SK-N-SH (cell line): Measurements from ENCODE around the gene PNPLA4.

Experiments used
- CTCF ChIP-seq: fragments of 200-600 bp; sonication (generic); IDR thresholded peaks from 2 replicates; pipeline ENCODE4 v1.6.1; 2017; ENCODE audit warnings: antibody characterized with exemption, mild to moderate bottlenecking, moderate library complexity
- EP300 ChIP-seq, 2 experiments: IDR thresholded peaks; 2 replicates each; pipeline versions ENCODE4 v1.4.0 to v1.6.1; 2012; ENCODE audit warnings: borderline replicate concordance in 1 of 2, low read depth in 1 of 2, low read length in 1 of 2
- GATA2 ChIP-seq: sonication (generic); formaldehyde crosslinking; IDR thresholded peaks from 2 replicates; pipeline ENCODE4 v1.5.0; 2020; ENCODE audit warnings: mild to moderate bottlenecking, missing genetic modification reagents
- IRF3 ChIP-seq: fragments of 150-350 bp; IDR thresholded peaks from 2 replicates; pipeline ENCODE4 v1.6.1; 2016; ENCODE audit warnings: mild to moderate bottlenecking, low read depth, low read length
- MAX ChIP-seq: IDR thresholded peaks from 2 replicates; pipeline ENCODE4 v1.4.0; 2012; ENCODE audit warnings: low read depth
- MEF2A ChIP-seq: IDR thresholded peaks from 2 replicates; pipeline ENCODE4 v1.4.0; 2012; ENCODE audit warnings: low read depth, borderline replicate concordance
- NFIC ChIP-seq: IDR thresholded peaks from 2 replicates; pipeline ENCODE4 v1.4.0; 2012; ENCODE audit warnings: borderline replicate concordance
- NRF1 ChIP-seq: IDR thresholded peaks from 2 replicates; pipeline ENCODE4 v1.6.1; 2012; ENCODE audit warnings: low read depth, mild to moderate bottlenecking, low read length
- POLR2AphosphoS5 ChIP-seq: IDR thresholded peaks from 2 replicates; pipeline ENCODE4 v1.6.1; 2012; ENCODE audit warnings: low read depth, low read length
- RAD21 ChIP-seq: IDR thresholded peaks from 2 replicates; pipeline ENCODE4 v1.6.1; 2012; ENCODE audit warnings: mild to moderate bottlenecking, low read length
- SIN3A ChIP-seq: IDR thresholded peaks from 2 replicates; pipeline ENCODE4 v1.6.1; 2012; ENCODE audit warnings: low read depth, mild to moderate bottlenecking, low read length, moderate library complexity, borderline replicate concordance
- USF1 ChIP-seq: IDR thresholded peaks from 2 replicates; pipeline ENCODE4 v1.4.0; 2012; ENCODE audit warnings: low read depth, borderline replicate concordance
- USF2 ChIP-seq: fragments of 150-350 bp; IDR thresholded peaks from 2 replicates; pipeline ENCODE4 v1.6.1; 2017; ENCODE audit warnings: antibody characterized with exemption, low read length, low read depth, borderline replicate concordance
- YY1 ChIP-seq: IDR thresholded peaks from 2 replicates; pipeline ENCODE4 v1.4.0; 2012; ENCODE audit warnings: low read depth, mild to moderate bottlenecking

- TF ChIP-seq CTCF: no peak
- TF ChIP-seq NFIC: no peak
- no peak for TF ChIP-seq RAD21
- no peak for TF ChIP-seq YY1
- TF ChIP-seq EP300 (IDR thresholded peaks at IDR 0.05; ENCODE audit: borderline replicate concordance in 1 of 2, low read depth in 1 of 2, low read length in 1 of 2): no peak
- TF ChIP-seq USF2: no peak
- no peak for TF ChIP-seq POLR2AphosphoS5
- TF ChIP-seq GATA2 (CRISPR knock-in tag): peak; percentile 54
- no peak for TF ChIP-seq SIN3A
- TF ChIP-seq USF1: no peak
- TF ChIP-seq MAX: no peak
- no peak for TF ChIP-seq MEF2A
- TF ChIP-seq NRF1: no peak
- no peak for TF ChIP-seq IRF3
Observed at GRCh38 chrX:7891928-7892327, 35.3 kb downstream of the PNPLA4 start.
